Chondrocyte (in vitro differentiated cells): ENCODE data around the gene SLC5A8. TPM values are rescaled to one million over a fixed set of nuclear protein-coding genes. Genes with fewer than 3 reads are reported as not detected.

Source experiments
- DNase-seq: peaks from one replicate; pipeline ENCODE4 v3.0.0; 2021; ENCODE audit warnings: mixed read lengths, low spot score
- H3K27ac Mint-ChIP-seq: one replicate; pipeline ENCODE4 v1.8.0; 2021; ENCODE audit warnings: mild to moderate bottlenecking, moderate library complexity, mixed read lengths; ENCODE audit not compliant: unreplicated experiment
- H3K27me3 Mint-ChIP-seq: 2 replicates; pipeline ENCODE4 v1.8.0; 2021; ENCODE audit warnings: low read depth, mixed read lengths
- H3K36me3 Mint-ChIP-seq: 2 replicates; pipeline ENCODE4 v1.8.0; 2021; ENCODE audit warnings: low read depth, mixed read lengths
- H3K4me1 Mint-ChIP-seq: 2 replicates; pipeline ENCODE4 v1.8.0; 2021; ENCODE audit warnings: low read depth, mild to moderate bottlenecking, mixed read lengths
- H3K4me3 Mint-ChIP-seq: one replicate; pipeline ENCODE4 v1.8.0; 2021; ENCODE audit warnings: mild to moderate bottlenecking, moderate library complexity, mixed read lengths; ENCODE audit not compliant: unreplicated experiment
- H3K9me3 Mint-ChIP-seq: 2 replicates; pipeline ENCODE4 v1.8.0; 2021; ENCODE audit warnings: low read depth, mixed read lengths
- CTCF ChIP-seq: fragments of 200-600 bp; sonication (generic); IDR thresholded peaks from 2 replicates; pipeline ENCODE4 v1.5.0; 2021; ENCODE audit warnings: antibody characterized with exemption, mild to moderate bottlenecking, moderate library complexity
- long read RNA-seq: library from polyadenylated mRNA; stranded (forward); transcript quantifications from one replicate; pipeline ENCODE4 v2.0.0, GENCODE V29; 2021
- total RNA-seq: library from RNA; stranded (reverse); gene quantifications from 3 replicates; pipeline ENCODE4 v1.2.1, GENCODE V29; 2021

Gene SLC5A8
- total RNA-seq = not detected in 3 replicates
- long read RNA-seq = 0 reads

- DNase-seq = peak; percentile 81
- no peaks in the 10 kb centered on the region for H3K4me1 Mint-ChIP-seq
- TF ChIP-seq CTCF = no peak
- no peak within 1 kb of the TSS for H3K27ac Mint-ChIP-seq
- peaks cover 6% of the 10 kb centered on the region for H3K9me3 Mint-ChIP-seq
- H3K4me3 Mint-ChIP-seq = peak within 1 kb of the TSS; percentile 31
- H3K36me3 Mint-ChIP-seq = no peaks in the 10 kb centered on the region
- H3K27me3 Mint-ChIP-seq = peaks cover 25% of the 10 kb centered on the region
These were observed at the start of gene SLC5A8 for GRCh38 chr12:101209319-101210302. Gene SLC5A8, minus strand, starts transcription at chr12:101210238. Its CDS starts 390 bp downstream, at chr12:101209848.

GRCh38 chr12:101257357-101257756 lies 47.3 kb upstream of the SLC5A8 start:
- no peaks in the 10 kb centered on the region for H3K36me3 Mint-ChIP-seq
- DNase-seq = no peak
- H3K4me1 Mint-ChIP-seq = no peaks in the 10 kb centered on the region
- peaks cover 5% of the 10 kb centered on the region for H3K27me3 Mint-ChIP-seq
- H3K4me3 Mint-ChIP-seq = no peak overlapping the region
- peaks cover 8% of the 10 kb centered on the region for H3K9me3 Mint-ChIP-seq
- H3K27ac Mint-ChIP-seq = no peak overlapping the region
- TF ChIP-seq CTCF = no peak

GRCh38 chr12:101256266-101256665 lies 46.2 kb upstream of the SLC5A8 start:
- H3K36me3 Mint-ChIP-seq = no peaks in the 10 kb centered on the region
- H3K27ac Mint-ChIP-seq = no peak overlapping the region
- DNase-seq = no peak
- H3K9me3 Mint-ChIP-seq = peaks cover 8% of the 10 kb centered on the region
- H3K4me3 Mint-ChIP-seq = no peak overlapping the region
- peaks cover 5% of the 10 kb centered on the region for H3K27me3 Mint-ChIP-seq
- TF ChIP-seq CTCF = no peak
- no peaks in the 10 kb centered on the region for H3K4me1 Mint-ChIP-seq

- Mint-ChIP-seq H3K9me3 (no peaks in the 10 kb centered on the region), H3K36me3 (no peaks in the 10 kb centered on the region), H3K27ac (no peak overlapping the region), H3K4me3 (no peak overlapping the region), H3K27me3 (peaks cover 2% of the 10 kb centered on the region), H3K4me1 (no peaks in the 10 kb centered on the region)
- TF ChIP-seq CTCF = no peak
- no peak for DNase-seq
These were observed 33.6 kb upstream of the SLC5A8 start for GRCh38 chr12:101243616-101244015.

GRCh38 chr12:101243074-101243473 lies 33.0 kb upstream of the SLC5A8 start:
- DNase-seq = no peak
- no peak overlapping the region for H3K27ac Mint-ChIP-seq

More at GRCh38 chr12:101243074-101243473, 33.0 kb upstream of the SLC5A8 start:
- H3K4me3 Mint-ChIP-seq = no peak overlapping the region
- H3K4me1 Mint-ChIP-seq = no peaks in the 10 kb centered on the region
- no peak for TF ChIP-seq CTCF
- peaks cover 4% of the 10 kb centered on the region for H3K27me3 Mint-ChIP-seq
- no peaks in the 10 kb centered on the region for H3K9me3 Mint-ChIP-seq
- H3K36me3 Mint-ChIP-seq = no peaks in the 10 kb centered on the region
